Suppressor macrophage treated with lipopolysaccharide for 4 hours (primary cell): ENCODE data around the gene HOXC6.

ENCODE experiments used
- DNase-seq: peaks from one replicate; pipeline ENCODE4 v3.0.0-alpha.2; 2020

Gene HOXC6

DNA sequence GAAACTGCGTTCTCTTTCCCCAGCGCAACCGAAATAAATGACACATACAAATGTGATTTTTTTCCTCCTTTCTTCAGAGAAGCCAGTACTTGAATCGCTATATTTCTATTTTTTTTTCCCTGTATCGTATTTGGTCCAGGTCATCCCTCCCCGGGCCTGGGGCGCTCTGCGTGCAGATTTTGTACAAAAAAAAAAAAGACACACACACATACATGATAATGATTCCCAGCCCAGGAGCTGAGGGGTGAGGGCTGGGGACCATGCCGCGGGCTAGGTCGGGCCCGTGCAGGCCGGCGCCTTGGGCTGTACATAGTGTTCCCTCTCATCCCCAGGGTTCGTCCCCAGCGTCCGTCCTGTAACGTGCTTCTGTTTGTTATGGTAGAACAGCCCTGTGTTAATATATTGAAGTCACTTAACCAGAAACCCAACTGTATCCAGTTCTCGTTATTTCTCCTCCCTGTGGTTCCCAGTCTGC, 25.3 kb upstream of the HOXC6 start:
- no peak for DNase-seq

DNA sequence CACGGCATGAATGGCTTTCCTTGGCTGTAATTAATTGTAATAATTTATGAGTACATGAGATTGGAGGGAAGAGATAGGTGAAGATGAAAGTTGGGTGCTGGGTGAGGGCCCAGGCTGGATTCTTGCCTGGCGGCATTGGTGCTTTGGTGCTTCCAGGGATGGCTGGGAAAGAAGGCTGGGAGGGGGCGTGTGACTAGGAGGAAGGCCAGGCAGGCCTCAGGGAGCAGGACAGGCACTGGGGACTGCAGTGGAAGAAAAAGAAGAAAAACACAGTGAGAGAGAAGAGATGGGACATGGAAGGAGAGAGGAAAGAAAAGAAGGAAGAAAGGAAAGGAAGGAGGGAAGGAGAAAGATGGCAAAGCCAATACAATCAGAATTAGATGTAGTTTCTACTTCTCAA, 24.6 kb upstream of the HOXC6 start:
- no peak for DNase-seq

DNA sequence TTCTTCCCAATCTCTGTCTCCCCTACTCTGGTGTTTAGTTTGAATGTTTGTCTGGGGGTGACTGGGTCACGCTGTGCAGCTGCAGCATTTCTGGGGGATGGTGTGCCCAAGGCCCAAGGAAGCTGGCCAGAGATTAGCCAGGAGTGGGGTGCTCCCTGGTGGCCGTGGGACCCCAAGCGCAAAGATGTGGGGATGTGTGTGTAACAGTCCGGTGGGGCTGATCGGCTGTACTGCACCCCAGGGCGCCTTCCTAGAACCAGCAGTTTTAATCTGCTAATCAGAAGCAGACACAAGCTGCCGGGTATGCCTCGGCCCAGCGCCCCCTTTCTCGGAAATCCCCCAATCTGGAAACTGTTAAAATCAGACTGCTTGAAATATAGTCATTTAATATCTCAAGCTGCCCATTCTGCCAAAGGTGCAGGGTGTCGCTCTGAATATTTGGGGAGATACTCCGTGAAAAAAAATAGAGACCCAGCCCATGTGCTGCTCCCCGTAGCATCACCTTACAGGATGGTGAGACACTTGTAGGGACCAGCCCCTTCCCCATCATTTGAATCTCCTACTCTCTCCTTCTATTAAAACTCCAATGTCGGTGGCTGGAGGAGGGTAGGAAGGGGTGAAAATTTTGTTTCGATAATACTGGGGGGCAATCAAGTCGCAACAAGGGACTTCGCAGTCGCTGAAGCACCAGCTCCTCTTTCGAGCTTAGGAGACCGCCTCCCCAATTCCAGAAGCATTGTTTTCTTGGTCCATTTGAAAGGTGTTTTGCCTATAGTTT, 24.0 kb upstream of the HOXC6 start:
- DNase-seq: no peak

DNA sequence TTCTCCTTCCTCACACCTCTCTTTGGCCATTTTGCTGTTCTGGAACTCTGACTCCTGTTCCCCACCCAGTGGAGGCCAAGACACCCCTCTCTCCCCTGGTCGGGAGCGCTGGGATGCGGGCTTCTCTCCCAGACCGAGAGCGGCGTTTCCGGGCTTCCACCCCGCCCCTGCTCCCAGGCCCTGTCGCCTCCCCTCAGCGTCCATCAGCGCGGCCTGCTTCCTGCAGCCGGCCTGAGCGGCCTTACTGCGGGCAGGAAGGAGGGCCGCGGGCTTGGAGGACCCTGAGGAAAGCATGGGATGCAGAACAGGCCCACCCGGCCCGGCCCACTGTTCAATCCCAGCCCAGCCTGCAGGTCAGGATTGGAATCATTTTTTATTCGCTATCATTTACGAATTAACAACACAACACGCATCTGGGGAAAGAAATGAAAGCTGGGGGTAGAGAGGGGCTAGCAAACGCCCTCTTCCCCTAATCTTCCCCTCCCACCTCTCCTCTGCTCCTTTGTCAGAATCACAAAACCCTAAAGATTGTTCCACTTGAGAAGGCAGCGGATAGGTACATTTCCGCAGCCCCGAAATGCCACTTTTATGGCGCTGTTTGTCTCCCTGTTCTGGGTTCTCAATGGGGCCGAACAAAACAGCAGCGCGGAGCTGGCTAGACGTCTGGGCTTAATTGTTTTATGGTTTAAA, 23.3 kb upstream of the HOXC6 start:
- no peak for DNase-seq

DNA sequence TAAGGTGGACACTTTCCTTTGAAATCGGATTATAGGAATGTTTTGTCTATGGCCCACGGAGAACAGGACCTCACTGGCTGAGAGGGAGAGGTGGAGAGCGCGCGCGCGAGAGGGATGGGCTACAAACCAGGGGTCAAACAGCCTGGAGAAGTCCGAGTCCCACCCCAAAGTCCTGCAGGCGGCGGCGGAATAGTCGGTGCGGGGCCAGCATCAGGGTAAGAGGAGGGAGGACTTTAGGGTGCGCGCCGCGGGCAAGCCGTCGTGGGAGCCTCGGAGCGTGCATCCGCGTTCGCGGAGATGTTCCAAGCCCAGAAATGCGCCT, 22.7 kb upstream of the HOXC6 start:
- no peak for DNase-seq

DNA sequence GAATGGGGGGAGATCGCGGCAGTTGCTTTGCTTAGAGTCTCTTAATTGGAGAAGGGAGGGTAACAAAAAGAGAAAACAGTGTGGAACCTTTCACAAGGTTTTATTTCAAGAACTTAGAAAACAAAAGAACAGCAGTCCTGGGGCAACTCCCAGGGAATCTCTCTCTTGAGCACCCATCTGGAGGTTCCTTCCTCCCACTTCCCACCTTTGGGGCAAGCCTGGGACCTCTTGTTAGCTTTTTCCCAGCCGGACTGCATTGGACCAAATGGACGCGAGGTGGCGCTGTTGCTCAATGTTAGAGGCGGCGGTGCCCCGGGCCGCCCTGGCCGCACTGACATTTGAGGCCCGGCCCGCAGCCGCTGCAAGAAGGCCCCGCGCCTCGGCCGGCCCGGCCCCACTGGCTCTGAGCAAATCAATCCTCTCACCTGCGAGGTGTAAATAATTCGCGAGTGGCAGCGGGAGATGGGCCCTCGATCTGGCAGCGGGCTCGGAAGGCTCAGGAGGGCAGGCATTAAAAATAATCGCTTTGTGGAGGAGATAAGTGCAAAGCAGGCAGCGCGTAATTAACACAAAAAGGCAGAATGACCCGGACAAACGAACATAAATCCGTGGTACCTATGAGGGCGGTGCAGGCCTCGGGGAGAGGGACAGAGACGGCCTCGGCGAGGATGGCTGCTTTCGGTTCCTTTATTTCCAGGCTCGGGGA, 22.2 kb upstream of the HOXC6 start:
- DNase-seq: peak; percentile 90

DNA sequence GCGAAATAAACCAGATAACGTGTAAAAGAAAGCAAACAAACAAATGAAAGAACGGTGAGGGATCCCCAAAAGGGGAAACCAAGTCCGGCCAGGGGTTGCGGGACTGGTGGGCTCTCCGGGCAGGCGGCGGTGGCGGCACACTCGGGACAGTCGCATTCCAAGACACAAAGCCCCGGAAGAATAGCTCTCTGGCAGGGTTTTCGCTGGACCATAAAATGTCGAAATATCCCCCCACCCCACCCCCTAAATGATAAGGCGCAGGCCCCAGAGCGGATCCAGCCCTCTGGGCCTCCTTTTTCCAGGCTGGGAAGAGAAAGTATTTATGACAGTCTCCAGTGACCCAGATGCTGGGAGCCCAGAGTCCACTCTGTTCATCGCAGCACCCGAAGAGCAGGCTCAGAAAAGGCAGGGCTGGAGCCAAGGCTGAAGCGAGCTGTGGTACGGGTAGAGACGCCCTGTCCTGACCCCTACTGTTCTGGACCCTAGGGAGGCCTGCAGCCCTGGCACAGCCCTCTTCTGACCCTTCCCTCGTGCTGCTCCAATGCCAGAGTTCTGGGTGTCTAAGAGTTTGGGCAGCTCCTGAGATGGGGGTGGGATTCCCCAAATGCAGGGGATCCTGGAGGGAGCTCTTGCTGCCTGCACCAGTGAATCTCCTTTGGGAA, 21.6 kb upstream of the HOXC6 start:
- DNase-seq: no peak

DNA sequence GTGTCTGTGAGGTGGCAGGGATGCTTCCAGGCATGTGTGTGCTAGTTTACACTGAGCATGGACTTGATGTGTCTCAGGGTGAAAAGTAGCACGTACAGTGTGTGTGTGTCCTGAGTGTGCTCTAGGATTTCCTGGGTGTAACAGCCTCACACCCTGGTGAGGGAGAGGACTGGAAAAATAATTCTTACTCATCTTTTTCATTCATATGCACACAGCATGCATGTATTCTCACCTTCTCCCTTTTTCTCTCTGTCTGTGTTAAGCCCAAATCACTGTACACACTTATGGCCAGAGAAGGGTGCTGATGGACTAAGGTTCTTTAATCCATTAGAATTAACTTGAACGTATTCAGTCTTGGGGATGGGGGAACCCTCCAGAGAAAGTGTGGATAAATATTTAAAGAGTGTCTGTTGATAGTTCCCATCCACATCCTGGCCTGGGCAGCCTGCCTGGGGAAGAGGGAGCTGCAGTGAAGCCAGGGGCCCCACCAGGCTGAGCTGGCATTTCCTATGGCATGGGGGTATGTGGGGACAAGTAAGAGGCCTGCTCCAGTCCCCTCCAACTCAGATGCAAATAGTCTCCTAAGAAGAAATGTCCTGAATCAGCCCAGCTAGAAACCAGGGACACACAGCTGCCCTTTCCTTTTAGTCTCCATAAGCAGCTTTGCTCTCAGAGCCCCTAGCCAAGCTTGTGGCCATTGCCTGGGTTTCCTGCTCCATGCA, 20.5 kb upstream of the HOXC6 start:
- no peak for DNase-seq

DNA sequence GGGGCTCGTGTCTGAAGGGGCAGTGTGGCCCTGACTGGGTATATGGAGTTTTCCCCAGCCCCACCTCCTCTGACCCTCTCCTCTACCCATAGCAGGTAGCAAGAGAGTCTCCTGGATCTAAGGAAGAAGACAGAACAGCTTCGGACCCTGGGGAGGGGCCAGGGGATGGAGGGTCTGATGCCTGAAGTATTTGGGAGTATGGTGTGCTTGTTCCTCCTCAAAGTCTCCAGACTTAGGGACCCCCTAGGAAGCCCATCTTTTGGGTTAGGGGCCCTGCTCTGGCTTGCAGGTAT, 20.0 kb upstream of the HOXC6 start:
- DNase-seq: no peak

DNA sequence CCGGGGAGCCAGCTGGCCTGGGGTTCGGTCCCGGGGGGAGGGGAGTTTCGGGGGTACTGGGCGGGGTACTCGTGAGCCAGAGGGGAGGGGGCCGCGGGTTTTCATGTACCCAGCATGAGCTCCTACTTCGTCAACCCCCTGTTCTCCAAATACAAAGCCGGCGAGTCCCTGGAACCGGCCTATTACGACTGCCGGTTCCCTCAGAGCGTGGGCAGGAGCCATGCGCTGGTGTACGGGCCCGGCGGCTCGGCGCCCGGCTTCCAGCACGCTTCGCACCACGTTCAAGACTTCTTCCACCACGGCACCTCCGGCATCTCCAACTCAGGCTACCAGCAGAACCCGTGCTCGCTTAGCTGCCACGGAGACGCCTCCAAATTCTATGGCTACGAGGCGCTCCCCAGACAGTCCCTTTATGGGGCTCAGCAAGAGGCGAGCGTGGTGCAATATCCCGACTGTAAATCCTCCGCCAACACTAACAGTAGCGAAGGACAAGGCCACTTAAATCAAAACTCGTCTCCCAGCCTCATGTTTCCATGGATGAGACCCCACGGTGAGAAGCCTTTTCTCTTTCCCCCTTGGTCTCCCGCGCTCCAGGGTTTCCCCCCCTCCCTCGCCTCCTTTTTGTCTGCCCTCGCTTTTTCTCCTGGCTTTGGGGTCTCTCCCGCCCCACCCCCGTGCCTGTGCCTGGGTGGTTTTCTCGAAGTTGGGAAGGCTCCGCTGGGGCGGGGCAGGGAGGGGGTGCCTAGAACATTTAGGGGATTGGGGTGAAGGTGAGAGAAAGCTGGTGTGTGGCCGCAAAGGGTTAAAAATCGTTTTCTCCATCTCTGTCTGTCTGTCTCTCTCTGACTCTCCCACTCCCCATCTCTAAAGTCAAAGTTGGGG, 18.8 kb upstream of the HOXC6 start:
- DNase-seq: peak; percentile 33

DNA sequence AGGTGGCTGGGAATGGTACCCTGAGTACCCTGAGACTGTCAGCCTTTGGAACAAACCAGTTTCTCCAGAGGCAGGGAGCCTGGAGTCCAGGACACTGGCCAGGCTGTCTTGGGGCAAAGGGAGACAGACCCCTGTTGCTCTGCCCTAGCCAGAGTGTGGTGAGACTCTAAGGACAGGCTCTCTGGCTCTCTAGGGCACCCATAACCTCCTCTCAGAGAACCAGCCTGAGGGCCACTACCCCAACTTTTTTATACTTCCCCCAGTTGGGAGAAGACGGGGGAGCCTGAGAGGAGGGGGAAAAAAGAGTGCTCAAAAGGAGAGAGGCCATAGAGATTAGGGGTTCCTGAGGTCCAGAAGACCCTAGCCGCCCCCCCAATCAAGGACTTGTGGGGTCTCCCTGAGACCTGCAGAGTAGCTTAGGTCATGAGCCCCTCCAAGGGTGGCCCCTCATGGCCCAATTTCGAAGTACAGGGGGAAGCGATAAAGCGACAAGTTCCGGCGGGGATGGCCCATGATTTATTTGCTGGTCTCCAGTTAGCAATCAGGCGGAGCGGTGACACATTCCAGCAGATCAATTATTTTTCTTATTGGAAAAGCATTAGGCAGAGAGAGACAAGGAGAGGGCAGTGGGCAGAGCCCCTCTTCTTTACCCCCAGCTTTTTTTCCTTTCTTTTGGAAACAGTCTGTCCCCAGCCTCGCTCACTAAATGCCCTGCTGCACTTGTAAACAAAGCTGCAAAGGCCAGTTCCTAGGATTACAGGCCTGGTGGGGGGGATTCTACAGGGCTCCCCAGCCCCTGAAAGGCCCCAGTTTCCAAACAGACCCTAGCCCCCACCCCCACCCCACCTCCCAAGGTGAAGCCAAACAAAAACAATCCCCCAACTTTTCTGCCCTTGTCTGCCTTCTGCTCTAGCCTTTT, 17.9 kb upstream of the HOXC6 start:
- DNase-seq: no peak

DNA sequence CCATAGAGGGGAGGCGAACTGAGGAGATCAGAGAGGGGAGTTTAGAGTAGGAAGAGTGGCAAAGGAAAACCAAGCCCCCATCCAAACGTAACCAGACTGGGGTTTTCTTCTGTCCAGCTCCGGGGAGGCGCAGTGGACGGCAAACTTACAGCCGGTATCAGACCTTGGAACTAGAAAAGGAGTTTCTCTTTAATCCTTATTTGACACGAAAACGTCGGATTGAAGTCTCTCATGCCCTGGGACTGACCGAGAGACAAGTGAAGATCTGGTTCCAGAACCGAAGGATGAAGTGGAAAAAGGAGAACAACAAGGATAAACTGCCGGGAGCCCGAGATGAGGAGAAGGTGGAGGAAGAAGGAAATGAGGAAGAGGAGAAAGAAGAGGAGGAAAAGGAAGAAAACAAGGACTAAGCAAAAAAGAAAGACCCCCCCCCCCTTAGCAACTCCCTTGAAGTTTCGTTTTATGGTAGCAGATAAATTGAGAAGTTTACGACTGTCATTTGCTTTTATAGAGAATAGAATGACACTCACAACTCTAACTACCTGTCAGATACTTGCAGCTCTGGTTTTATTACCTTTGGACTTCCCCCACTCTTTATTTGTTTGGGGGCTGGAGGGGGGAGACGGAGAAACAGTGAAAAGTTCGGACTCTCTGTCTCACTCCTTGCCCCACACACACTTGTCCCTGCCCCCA, 17.1 kb upstream of the HOXC6 start:
- no peak for DNase-seq

DNA sequence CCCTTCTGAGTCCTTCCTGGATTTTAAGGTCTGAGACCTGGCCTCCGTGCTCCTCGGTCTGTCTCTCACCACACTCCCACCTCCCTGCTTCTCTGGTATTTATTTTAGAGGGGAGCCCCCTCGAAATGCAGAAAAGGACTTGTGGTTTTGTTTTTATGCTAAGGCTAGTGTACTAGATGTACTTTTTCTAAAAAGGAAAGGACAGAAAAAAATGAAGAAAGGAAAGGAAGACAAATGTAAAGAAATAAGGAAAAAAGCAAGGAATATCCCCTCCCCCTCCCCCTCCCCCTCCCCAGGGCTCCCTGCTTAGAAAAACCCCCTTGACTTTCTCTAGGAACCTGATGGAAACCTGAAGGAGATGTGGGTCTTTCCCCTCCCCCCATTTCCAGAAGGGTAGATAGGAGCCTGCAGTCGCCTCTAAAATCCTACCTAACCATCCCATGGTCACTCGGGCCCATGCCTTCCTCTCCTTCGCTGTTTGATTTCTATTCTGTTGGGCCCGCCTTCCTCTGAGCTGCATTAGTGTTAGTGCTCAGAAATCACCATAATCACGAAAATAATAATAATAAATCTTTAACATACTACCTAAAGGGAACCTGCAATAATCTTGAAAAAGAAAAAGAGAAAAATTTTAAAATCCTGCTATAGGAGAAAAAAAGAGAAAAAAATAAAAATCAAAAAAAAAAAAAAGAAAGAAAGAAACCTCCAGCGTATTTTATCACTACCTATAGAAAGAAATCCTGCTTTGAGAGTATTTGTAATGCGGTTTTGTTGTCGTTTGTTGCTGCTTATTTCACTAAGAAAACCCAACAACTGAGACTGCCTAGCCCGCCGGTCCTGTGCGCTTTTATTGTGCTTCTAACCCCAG, 16.3 kb upstream of the HOXC6 start:
- no peak for DNase-seq

DNA sequence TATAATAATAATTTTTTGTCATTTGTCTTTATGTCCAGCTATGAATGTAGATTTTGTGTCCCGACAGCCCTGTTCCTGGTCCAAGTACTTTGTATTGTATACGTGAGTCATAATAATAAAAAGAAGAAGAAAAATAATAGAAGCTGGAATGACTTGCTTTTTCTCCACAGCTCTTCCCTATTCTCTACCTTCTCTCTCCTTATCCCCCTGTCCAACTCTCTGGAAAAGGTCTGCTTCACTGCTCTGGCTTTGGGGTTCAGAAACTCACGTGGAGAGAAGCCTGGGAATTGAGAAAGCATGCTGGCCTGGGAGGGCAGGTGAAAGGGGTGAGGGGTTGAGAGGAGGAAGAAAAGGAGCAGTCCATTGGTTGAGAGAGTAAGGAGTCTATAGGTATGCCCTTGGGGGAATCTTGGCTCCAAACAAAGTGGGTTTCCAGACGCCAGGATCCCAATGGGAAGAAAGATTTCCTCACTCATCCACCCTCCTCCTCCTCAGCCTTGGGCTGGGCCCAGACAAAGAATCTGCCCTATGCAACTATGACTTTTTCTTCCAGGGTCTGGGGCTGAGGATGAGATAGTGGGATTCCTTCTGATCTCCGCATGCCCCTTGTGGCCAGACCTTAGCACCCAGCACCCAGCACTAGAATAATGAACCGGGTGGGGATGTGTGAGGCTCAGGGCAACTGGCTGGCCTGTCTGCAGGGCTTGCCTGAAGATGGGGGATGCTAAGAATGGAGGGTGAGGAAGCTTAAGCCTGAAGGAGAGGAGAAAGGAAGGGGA, 15.4 kb upstream of the HOXC6 start:
- no peak for DNase-seq

DNA sequence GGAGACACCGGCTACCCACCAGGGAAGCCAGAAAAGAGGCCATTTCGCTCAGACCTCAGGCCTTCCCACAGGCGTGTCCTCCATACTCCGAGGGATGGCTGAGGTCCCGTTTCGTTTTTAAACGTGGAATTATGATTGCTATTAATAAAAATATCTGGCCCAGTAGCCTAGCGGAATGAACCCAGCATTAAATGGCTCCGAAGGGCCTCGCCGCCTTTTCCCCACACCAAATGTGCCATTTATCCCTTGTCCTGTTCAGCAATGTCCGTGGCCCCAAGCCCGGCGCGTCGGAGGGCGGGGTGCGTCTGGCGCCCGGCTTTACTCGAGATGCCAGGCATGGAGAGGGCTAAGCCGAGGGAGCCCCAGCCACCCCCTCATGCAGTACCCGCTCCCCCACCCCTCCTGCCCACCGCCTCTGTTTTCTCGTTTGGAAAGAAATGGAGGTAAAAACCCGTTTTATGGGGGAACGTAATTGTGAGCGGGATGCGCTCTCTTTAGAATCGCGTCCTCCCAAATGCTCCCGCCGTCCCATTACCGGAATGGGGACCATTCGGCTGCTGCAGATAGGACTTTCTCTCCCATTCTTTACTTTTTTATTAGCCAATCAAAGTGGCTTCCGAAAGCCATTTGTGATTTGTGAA, 13.7 kb upstream of the HOXC6 start:
- no peak for DNase-seq

DNA sequence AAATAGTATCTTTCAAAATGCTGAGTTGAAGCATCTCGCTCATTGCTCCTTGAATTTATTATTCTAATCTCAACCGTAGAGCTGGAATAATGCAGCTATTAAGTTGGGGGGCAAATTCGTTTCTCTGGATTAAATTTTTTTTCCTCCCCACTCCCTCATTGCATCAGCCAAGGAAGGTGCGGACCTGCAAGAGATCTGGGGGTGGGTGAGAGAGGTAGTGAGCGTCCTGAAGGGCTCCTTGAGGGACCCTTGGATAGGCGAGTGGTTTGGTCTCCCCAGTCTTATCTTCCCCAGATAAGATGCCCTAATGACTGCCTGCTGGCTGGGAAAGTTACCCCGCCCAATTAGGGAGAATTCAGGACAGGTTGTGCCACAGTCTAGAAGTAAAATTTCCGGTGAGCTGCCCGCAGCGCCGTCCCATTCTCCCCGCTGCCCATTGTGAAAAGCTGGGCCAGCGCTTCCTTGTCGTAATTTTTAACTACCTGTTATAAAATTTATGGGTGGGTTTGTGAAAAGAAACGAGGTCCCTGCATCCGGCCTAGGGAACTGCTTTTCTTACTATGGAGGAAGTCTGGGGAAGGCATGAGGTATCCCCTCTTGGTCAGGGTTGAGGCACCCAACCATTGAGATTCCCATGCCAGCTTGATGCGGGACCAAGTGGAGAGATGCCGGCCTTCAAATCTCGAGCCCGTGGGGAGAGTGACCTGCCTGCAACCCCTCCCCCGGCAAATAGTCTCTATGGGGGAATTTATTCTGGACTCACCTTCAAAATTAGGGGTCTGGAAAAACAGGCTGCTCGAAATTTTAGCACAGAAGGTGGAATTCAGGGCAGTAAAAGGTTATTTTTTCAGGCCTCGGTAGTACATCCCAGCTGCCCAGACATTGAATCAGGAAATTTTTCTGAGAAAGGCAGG, 13.0 kb upstream of the HOXC6 start:
- no peak for DNase-seq

DNA sequence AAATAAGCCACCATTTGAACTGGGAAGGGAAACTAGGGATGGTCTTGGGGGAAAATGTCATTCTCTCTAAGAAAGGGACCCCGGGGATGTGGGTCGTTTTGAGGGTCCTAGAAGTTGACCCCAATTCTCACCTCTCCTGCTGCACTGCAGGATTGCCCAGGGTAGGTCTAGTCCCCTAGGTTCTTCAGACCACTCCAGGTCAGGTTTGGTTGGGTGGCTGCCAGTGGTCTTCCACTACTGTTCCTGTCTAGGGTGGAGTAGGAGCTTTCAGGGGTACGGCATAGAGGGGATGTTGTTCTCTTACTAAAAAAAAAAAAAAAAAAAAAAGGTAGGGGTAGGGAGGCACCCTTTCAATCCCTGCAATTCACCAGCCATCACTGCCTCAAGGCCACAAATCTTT, 12.2 kb upstream of the HOXC6 start:
- no peak for DNase-seq
